Adrenal gland (tissue), 5 donors: ENCODE measurements around the gene TEX22.

Source experiments
- POLR2A ChIP-seq, 2 donors: fragments of 450-650 bp; IDR thresholded peaks; one replicate each; pipeline ENCODE4 v1.6.1; 2017; ENCODE audit warnings: antibody characterized with exemption in 2 of 2, mild to moderate bottlenecking in 2 of 2, moderate library complexity in 1 of 2
- TF ChIP-seq, protein P1 (sequence below), 6 experiments: fragments of 450-650 bp in 4 of 6; fragments of 200-600 bp in 2 of 6; sonication (generic) in 1 of 6; IDR thresholded peaks; 1 replicate in 5 of 6; 2 replicates in 1 of 6; pipeline versions ENCODE4 v1.5.1 to v1.8.0; 2016 to 2021; ENCODE audit warnings: antibody characterized with exemption in 6 of 6, mild to moderate bottlenecking in 2 of 6, moderate library complexity in 1 of 6
- donor health status: DM: no; HTN: no; CAD: no.

DNA sequence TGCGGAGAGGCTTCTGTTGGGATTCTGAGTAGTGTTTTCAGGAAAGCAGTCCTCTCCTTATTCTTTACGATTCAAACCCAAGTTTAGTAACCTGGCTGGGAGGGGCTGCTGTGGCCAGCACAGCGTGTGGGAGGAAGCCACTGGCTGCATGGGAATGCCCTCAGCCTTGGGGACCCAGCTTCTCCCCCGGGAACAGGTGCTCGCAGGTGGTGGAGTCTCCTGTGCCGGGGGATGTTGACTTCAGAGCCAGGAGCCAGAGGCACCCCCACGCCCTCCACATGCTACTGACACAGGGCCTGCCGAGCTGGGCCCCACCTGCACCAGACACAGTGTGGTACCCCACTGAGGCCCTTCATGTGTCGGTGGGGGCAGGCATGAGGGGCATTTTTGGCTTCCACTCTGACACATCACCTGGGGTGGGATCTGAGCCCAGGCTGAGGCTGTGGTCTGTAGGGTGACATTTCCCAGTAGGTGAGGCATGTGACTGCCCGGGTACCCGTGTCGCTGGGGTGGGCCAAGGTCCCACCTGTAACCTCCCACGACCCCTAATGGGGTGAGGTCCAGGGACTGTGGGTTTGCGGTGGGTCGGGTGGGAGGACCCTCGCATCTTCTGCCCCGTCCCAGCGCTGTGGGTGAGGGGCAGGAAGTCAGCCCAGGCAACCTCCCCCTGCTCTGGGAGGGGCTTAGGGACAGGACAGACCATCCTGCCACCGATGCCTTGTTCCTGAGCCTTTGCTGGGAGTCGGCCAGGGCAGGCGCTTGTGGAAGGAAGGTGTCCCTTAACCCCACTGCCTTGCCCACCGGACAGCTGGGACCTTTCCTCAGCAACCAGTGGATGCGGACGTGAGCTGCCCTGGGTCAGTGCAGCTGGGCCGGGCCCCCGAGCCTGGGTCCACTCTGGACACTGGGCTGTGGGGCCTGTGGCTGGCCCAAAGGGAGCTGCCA, 47.8 kb downstream of the TEX22 start:
- TF ChIP-seq, protein P1, sequence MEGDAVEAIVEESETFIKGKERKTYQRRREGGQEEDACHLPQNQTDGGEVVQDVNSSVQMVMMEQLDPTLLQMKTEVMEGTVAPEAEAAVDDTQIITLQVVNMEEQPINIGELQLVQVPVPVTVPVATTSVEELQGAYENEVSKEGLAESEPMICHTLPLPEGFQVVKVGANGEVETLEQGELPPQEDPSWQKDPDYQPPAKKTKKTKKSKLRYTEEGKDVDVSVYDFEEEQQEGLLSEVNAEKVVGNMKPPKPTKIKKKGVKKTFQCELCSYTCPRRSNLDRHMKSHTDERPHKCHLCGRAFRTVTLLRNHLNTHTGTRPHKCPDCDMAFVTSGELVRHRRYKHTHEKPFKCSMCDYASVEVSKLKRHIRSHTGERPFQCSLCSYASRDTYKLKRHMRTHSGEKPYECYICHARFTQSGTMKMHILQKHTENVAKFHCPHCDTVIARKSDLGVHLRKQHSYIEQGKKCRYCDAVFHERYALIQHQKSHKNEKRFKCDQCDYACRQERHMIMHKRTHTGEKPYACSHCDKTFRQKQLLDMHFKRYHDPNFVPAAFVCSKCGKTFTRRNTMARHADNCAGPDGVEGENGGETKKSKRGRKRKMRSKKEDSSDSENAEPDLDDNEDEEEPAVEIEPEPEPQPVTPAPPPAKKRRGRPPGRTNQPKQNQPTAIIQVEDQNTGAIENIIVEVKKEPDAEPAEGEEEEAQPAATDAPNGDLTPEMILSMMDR (IDR thresholded peaks at IDR 0.05): no peak
- no peak for TF ChIP-seq POLR2A (IDR thresholded peaks at IDR 0.05)
